Activated CD4-positive, alpha-beta T cell treated with anti-CD3 and anti-CD28 coated beads, Interleukin-2, amount 50 U/mL, for 16 hours (primary cell): Measurements from ENCODE around the gene AFF2.

Experiments used
- DNase-seq: peaks from one replicate; pipeline ENCODE4 v3.0.0-alpha.2; 2020

Gene AFF2

GRCh38 chrX:148768296-148768695, 267.9 kb downstream of the AFF2 start:
- no peak for DNase-seq

- DNase-seq, result no peak
These were observed 271.0 kb downstream of the AFF2 start for GRCh38 chrX:148771440-148771839.

- DNase-seq, result no peak
These were observed 273.9 kb downstream of the AFF2 start for GRCh38 chrX:148774276-148774675.

GRCh38 chrX:148784137-148784536, 283.7 kb downstream of the AFF2 start:
- no peak for DNase-seq

GRCh38 chrX:148784856-148785255, 284.4 kb downstream of the AFF2 start:
- no peak for DNase-seq

- DNase-seq, result no peak
These were observed 284.8 kb downstream of the AFF2 start for GRCh38 chrX:148785256-148785655.

- DNase-seq, result no peak
These were observed 288.0 kb downstream of the AFF2 start for GRCh38 chrX:148788449-148788848.

- no peak for DNase-seq
These were observed 293.9 kb downstream of the AFF2 start for GRCh38 chrX:148794350-148794749.

GRCh38 chrX:148804579-148805355, 304.4 kb downstream of the AFF2 start:
- no peak for DNase-seq

GRCh38 chrX:148806145-148806870, 305.9 kb downstream of the AFF2 start:
- DNase-seq, result no peak

GRCh38 chrX:148808833-148809232, 308.4 kb downstream of the AFF2 start:
- no peak for DNase-seq

- DNase-seq, result no peak
These were observed 310.8 kb downstream of the AFF2 start for GRCh38 chrX:148811236-148811635.

- DNase-seq, result no peak
These were observed 313.0 kb downstream of the AFF2 start for GRCh38 chrX:148813422-148813821.

- DNase-seq, result no peak
These were observed 313.6 kb downstream of the AFF2 start for GRCh38 chrX:148813967-148814366.

- DNase-seq, result no peak
These were observed 315.0 kb downstream of the AFF2 start for GRCh38 chrX:148815218-148815961.

GRCh38 chrX:148823986-148824385, 323.6 kb downstream of the AFF2 start:
- DNase-seq, result no peak

- no peak for DNase-seq
These were observed 325.3 kb downstream of the AFF2 start for GRCh38 chrX:148825696-148826095.

GRCh38 chrX:148836741-148837140, 336.3 kb downstream of the AFF2 start:
- DNase-seq, result no peak

GRCh38 chrX:148850631-148851030, 350.2 kb downstream of the AFF2 start:
- DNase-seq, result no peak

GRCh38 chrX:148854306-148854705, 353.9 kb downstream of the AFF2 start:
- no peak for DNase-seq

GRCh38 chrX:148856505-148856904, 356.1 kb downstream of the AFF2 start:
- no peak for DNase-seq

GRCh38 chrX:148865277-148866210, 365.1 kb downstream of the AFF2 start:
- no peak for DNase-seq

- no peak for DNase-seq
These were observed 367.2 kb downstream of the AFF2 start for GRCh38 chrX:148867596-148867995.
